Measurements from ENCODE around the gene HSPBP1.

DNA sequence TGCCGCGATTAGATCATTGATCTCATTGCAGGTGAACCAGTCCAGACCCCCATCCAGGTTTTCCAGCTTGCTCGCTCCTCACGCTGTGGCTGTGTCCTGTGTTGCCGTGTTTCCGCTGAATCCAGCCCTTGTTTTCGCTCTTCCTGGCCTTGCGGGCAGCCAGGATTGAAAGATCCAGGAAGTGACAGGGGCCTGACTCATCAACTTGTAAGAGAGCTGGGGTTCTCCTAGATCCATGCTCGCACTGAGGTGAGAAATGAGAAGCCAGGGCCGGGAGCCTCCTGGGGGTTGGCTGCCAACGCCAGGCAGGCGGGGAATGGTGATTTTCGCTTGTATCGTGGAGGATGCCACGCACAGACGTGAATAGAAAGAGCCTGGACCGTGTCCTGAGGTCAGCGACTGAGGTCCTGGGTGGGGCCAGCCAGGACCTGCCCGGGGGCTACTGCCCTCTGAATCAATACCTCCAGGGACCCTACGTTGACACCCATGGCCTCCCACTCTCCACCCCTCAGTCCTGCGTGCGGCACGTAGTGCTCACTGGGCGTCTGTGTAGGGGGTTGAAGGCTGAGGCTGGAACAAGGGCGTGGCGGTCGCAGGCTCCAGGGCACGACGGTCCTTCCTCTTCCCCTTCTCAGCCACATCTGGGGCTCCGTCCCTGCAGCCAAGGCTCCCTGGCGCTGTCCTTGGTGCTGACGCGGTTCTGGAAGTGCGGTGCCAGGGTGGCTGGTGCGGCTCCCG lies 63.3 kb downstream of the HSPBP1 start:
- TF ChIP-seq CTCF (IDR thresholded peaks at IDR 0.05; ENCODE audit: low read length) (no peak), EZH2 (IDR thresholded peaks at IDR 0.05; ENCODE audit: borderline replicate concordance, low read length) (no peak)
